ENCODE measurements around the gene SND1.

SND1 gene

DNA sequence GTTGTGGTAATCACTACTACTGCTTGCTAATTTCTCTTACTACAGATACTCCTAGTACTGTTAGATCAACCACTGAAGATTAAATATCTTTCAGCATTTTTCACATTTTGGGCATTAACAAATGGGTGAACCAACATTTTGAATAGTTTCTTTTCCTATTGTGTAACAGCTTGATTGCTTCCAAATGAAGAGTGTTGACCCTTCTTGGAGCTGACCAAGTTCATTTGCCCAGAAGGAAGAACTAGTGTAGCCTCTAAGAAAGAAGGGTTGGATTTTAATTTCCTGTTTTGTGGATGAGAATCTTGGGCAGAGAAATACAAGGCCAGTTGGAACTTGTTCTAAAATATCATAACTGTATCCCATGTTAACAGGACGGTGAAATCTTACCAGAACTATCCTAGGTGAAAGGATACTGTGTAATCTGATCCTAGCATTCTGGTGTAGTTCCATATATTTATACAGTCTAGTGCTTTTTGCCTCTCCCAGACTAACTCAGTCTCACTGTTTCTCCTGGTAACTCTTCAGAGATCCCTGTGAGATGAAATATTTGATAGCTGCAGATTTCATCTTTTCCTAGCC is 37.3 kb downstream of the SND1 start:
- no peak for ATAC-seq
- TF ChIP-seq ISL1 (CRISPR knock-in tag; IDR thresholded peaks at IDR 0.05) (no peak), GLIS3 (CRISPR knock-in tag; IDR thresholded peaks at IDR 0.05) (no peak), CSDC2 (CRISPR knock-in tag; IDR thresholded peaks at IDR 0.05) (no peak), SNAI2 (CRISPR knock-in tag; IDR thresholded peaks at IDR 0.05) (no peak), ZC3H10 (CRISPR knock-in tag; IDR thresholded peaks at IDR 0.05) (no peak), CSRNP3 (CRISPR knock-in tag; IDR thresholded peaks at IDR 0.05) (no peak), ESRRG (CRISPR knock-in tag; IDR thresholded peaks at IDR 0.05) (no peak), ZNF565 (CRISPR knock-in tag; conservative IDR thresholded peaks at IDR 0.05; ENCODE audit: low read depth) (no peak), ARNTL (CRISPR knock-in tag; IDR thresholded peaks at IDR 0.05; ENCODE audit: borderline replicate concordance, low read depth) (no peak), ZNF70 (CRISPR knock-in tag; IDR thresholded peaks at IDR 0.05) (no peak), ZFP3 (CRISPR knock-in tag; IDR thresholded peaks at IDR 0.05) (no peak), CREB5 (CRISPR knock-in tag; IDR thresholded peaks at IDR 0.05; ENCODE audit: low read depth) (no peak), TOX (CRISPR knock-in tag; IDR thresholded peaks at IDR 0.05; ENCODE audit: borderline replicate concordance) (no peak), RARB (CRISPR knock-in tag; IDR thresholded peaks at IDR 0.05) (no peak), ZFP30 (CRISPR knock-in tag; IDR thresholded peaks at IDR 0.05) (no peak), TCF4 (CRISPR knock-in tag; IDR thresholded peaks at IDR 0.05; ENCODE audit: borderline replicate concordance) (no peak), BACH2 (CRISPR knock-in tag; IDR thresholded peaks at IDR 0.05; ENCODE audit: borderline replicate concordance) (no peak)
- TF ChIP-seq, protein P1, sequence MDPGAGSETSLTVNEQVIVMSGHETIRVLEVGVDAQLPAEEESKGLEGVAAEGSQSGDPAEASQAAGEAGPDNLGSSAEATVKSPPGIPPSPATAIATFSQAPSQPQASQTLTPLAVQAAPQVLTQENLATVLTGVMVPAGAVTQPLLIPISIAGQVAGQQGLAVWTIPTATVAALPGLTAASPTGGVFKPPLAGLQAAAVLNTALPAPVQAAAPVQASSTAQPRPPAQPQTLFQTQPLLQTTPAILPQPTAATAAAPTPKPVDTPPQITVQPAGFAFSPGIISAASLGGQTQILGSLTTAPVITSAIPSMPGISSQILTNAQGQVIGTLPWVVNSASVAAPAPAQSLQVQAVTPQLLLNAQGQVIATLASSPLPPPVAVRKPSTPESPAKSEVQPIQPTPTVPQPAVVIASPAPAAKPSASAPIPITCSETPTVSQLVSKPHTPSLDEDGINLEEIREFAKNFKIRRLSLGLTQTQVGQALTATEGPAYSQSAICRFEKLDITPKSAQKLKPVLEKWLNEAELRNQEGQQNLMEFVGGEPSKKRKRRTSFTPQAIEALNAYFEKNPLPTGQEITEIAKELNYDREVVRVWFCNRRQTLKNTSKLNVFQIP (CRISPR knock-in tag; IDR thresholded peaks at IDR 0.05; ENCODE audit: borderline replicate concordance, low read depth), result no peak

DNA sequence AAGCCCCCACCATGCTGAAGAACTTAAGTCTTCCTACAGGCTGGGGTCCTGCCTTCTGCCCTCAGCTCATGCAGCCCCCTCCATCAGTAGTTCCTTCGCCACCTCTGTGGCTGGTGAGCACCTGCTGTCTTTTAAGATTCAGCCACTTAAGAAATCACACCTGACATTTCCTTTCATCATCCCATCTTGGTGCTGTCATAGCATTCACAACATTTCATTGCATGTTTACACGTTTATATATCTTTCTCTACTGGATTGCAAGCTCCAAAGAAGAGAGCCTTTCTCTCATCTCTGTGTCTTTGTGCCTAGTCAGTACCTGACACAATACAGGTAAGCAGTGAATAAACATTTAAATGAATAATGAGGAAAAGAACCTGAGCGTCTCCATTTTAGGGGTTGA is 38.3 kb downstream of the SND1 start:
- TF ChIP-seq ARNTL (CRISPR knock-in tag; IDR thresholded peaks at IDR 0.05; ENCODE audit: borderline replicate concordance, low read depth), result no peak
- TF ChIP-seq ISL1 (CRISPR knock-in tag; IDR thresholded peaks at IDR 0.05), result no peak
- TF ChIP-seq ZNF565 (CRISPR knock-in tag; conservative IDR thresholded peaks at IDR 0.05; ENCODE audit: low read depth), result no peak
- TF ChIP-seq ZNF70 (CRISPR knock-in tag; IDR thresholded peaks at IDR 0.05), result no peak
- TF ChIP-seq TCF4 (CRISPR knock-in tag; IDR thresholded peaks at IDR 0.05; ENCODE audit: borderline replicate concordance), result no peak
- TF ChIP-seq, protein P2, sequence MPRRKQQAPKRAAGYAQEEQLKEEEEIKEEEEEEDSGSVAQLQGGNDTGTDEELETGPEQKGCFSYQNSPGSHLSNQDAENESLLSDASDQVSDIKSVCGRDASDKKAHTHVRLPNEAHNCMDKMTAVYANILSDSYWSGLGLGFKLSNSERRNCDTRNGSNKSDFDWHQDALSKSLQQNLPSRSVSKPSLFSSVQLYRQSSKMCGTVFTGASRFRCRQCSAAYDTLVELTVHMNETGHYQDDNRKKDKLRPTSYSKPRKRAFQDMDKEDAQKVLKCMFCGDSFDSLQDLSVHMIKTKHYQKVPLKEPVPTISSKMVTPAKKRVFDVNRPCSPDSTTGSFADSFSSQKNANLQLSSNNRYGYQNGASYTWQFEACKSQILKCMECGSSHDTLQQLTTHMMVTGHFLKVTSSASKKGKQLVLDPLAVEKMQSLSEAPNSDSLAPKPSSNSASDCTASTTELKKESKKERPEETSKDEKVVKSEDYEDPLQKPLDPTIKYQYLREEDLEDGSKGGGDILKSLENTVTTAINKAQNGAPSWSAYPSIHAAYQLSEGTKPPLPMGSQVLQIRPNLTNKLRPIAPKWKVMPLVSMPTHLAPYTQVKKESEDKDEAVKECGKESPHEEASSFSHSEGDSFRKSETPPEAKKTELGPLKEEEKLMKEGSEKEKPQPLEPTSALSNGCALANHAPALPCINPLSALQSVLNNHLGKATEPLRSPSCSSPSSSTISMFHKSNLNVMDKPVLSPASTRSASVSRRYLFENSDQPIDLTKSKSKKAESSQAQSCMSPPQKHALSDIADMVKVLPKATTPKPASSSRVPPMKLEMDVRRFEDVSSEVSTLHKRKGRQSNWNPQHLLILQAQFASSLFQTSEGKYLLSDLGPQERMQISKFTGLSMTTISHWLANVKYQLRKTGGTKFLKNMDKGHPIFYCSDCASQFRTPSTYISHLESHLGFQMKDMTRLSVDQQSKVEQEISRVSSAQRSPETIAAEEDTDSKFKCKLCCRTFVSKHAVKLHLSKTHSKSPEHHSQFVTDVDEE (CRISPR knock-in tag; IDR thresholded peaks at IDR 0.05), result no peak
- no peak for TF ChIP-seq ESRRG (CRISPR knock-in tag; IDR thresholded peaks at IDR 0.05)
- no peak for ATAC-seq

- TF ChIP-seq TCF4 (CRISPR knock-in tag; IDR thresholded peaks at IDR 0.05; ENCODE audit: borderline replicate concordance) (no peak), ZC3H10 (CRISPR knock-in tag; IDR thresholded peaks at IDR 0.05) (no peak), GLIS3 (CRISPR knock-in tag; IDR thresholded peaks at IDR 0.05) (no peak), RARB (CRISPR knock-in tag; IDR thresholded peaks at IDR 0.05) (no peak), OSR1 (CRISPR knock-in tag; IDR thresholded peaks at IDR 0.05) (no peak), ESRRG (CRISPR knock-in tag; IDR thresholded peaks at IDR 0.05) (no peak), ISL1 (CRISPR knock-in tag; IDR thresholded peaks at IDR 0.05) (no peak)
- ATAC-seq, result no peak
Measured at GRCh38 chr7:127690806-127691205, 38.8 kb downstream of the SND1 start.

GRCh38 chr7:127692200-127692599 is 40.2 kb downstream of the SND1 start:
- ATAC-seq, result no peak
- TF ChIP-seq ZNF70 (CRISPR knock-in tag; IDR thresholded peaks at IDR 0.05) (no peak), TCF4 (CRISPR knock-in tag; IDR thresholded peaks at IDR 0.05; ENCODE audit: borderline replicate concordance) (no peak), PPARA (CRISPR knock-in tag; IDR thresholded peaks at IDR 0.05; ENCODE audit: borderline replicate concordance) (no peak), RARB (CRISPR knock-in tag; IDR thresholded peaks at IDR 0.05) (no peak), OSR1 (CRISPR knock-in tag; IDR thresholded peaks at IDR 0.05) (no peak), CSRNP3 (CRISPR knock-in tag; IDR thresholded peaks at IDR 0.05) (no peak)
- TF ChIP-seq, protein P1 (CRISPR knock-in tag; IDR thresholded peaks at IDR 0.05; ENCODE audit: borderline replicate concordance, low read depth), result no peak
- TF ChIP-seq, protein P2 (CRISPR knock-in tag; IDR thresholded peaks at IDR 0.05), result no peak
